CD8-positive, alpha-beta memory T cell (primary cell): Measurements from ENCODE around the gene HEXIM1. TPM values are rescaled to one million over a fixed set of nuclear protein-coding genes. Genes with fewer than 3 reads are reported as not detected.
"Not testable (repeated sequence)": the region's sequence is repeated elsewhere in the genome, so short reads cannot be mapped to it uniquely, and the experiment has no call there.

Experiments
- CTCF ChIA-PET: fragments of 350-600 bp; sonication (Branson Sonifier 250); formaldehyde crosslinking; loops from one replicate; lab custom pipeline; 2021; ENCODE audit warnings: antibody characterized with exemption; lab: Charles Lee
- POLR2A ChIA-PET: fragments of 350-600 bp; sonication (Branson Sonifier 250); formaldehyde crosslinking; loops from one replicate; lab custom pipeline; 2021; ENCODE audit warnings: antibody characterized with exemption; lab: Charles Lee
- DNase-seq, 5 donors: peaks; one replicate each; pipeline versions ENCODE4 v3.0.0 to v3.0.0-alpha.2; 2020 to 2022; ENCODE audit warnings: mixed read lengths in 1 of 5
- H3K27ac ChIP-seq: one replicate; pipeline ENCODE4 v1.7.0; 2013; ENCODE audit warnings: low read depth, mild to moderate bottlenecking, low read length, moderate library complexity
- H3K27me3 ChIP-seq: 2 replicates; pipeline ENCODE4 v1.7.0; 2013; ENCODE audit warnings: low read length, mild to moderate bottlenecking; ENCODE audit not compliant: insufficient read depth, poor library complexity, severe bottlenecking
- H3K36me3 ChIP-seq: 2 replicates; pipeline ENCODE4 v1.7.0; 2013; ENCODE audit warnings: mild to moderate bottlenecking, low read length, moderate library complexity; ENCODE audit not compliant: insufficient read depth
- H3K4me1 ChIP-seq: 2 replicates; pipeline ENCODE4 v1.7.0; 2013; ENCODE audit warnings: mild to moderate bottlenecking, low read length, moderate library complexity; ENCODE audit not compliant: insufficient read depth
- H3K4me3 ChIP-seq: 2 replicates; pipeline ENCODE4 v1.7.0; 2013; ENCODE audit warnings: mild to moderate bottlenecking, low read length
- H3K9me3 ChIP-seq: 2 replicates; pipeline ENCODE4 v1.7.0; 2013; ENCODE audit warnings: mild to moderate bottlenecking, low read length
- H3K27ac Mint-ChIP-seq, 8 donors: one replicate each; pipeline ENCODE4 v1.8.0; 2020 to 2021; ENCODE audit warnings: mixed read lengths in 8 of 8, mild to moderate bottlenecking in 6 of 8, inconsistent platforms in 3 of 8, moderate library complexity in 3 of 8
- H3K27me3 Mint-ChIP-seq, 2 donors: one replicate each; pipeline ENCODE4 v1.8.0; 2020 to 2021; ENCODE audit warnings: mixed read lengths in 2 of 2, mild to moderate bottlenecking in 1 of 2, moderate library complexity in 1 of 2
- H3K36me3 Mint-ChIP-seq, 3 donors: one replicate each; pipeline ENCODE4 v1.8.0; 2020 to 2021; ENCODE audit warnings: mixed read lengths in 3 of 3, inconsistent platforms in 1 of 3, mild to moderate bottlenecking in 1 of 3
- H3K4me1 Mint-ChIP-seq, 3 donors: one replicate each; pipeline ENCODE4 v1.8.0; 2020 to 2021; ENCODE audit warnings: mixed read lengths in 3 of 3, inconsistent platforms in 1 of 3, mild to moderate bottlenecking in 1 of 3
- H3K4me3 Mint-ChIP-seq, 7 donors: one replicate each; pipeline ENCODE4 v1.8.0; 2020 to 2021; ENCODE audit warnings: mixed read lengths in 7 of 7, mild to moderate bottlenecking in 6 of 7, moderate library complexity in 4 of 7, inconsistent platforms in 2 of 7
- H3K9me3 Mint-ChIP-seq, 5 donors: one replicate each; pipeline ENCODE4 v1.8.0; 2020 to 2022; ENCODE audit warnings: mixed read lengths in 5 of 5, mild to moderate bottlenecking in 3 of 5, moderate library complexity in 2 of 5, inconsistent platforms in 1 of 5
- polyA plus RNA-seq: library from polyadenylated mRNA; unstranded; fragments of 300-500 nt; fragmentation: Illumina TruSeq; gene quantifications from one replicate; pipeline ENCODE4 v1.2.3, GENCODE V29; 2021
- total RNA-seq, 2 experiments: library from RNA; stranded (reverse); gene quantifications; one replicate each; pipeline ENCODE4 v1.2.3, GENCODE V29; 2021

Gene HEXIM1
- total and polyA plus RNA-seq, 3 experiments from 2014 or later, result 5.6 to 51.1 (median 48.3) TPM

DNA sequence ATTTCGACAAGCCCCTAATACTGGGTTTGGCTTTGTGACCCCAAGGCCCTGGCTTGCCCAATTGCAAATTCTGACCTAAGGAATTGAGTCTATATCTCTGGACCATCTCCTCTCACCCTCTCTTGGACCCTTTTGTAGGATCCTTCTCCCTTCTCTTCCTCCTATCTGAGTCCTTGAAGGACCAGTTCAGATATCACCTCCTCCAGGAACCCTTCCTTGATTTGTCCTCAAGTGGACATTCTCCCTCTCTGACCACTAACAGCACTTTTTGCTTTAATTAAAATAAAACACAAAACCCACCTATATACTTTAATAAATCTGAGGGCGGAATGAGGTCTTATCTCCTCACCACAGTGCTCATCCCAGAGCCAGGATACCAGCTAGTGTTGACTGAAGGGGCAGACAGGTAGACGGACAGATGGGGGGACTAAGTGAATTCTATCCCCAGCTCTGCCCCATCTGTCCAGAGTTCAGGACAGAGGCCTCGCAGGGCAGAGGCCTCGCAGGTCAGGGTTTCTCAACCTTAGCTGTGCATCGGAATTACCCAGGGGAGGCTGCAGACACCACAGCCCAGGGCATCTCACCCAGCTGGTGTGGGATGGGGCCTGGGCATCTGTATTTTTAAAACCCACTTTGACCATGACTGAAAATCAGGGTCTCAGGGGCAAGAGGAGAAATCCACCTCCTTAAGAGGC, 25.1 kb upstream of the HEXIM1 start:
- no peaks in the 10 kb centered on the region for H3K36me3 Mint-ChIP-seq
- no peak overlapping the region for H3K4me3 Mint-ChIP-seq
- no peaks in the 10 kb centered on the region for H3K9me3 Mint-ChIP-seq
- DNase-seq, result no peak
- H3K27me3 ChIP-seq, result no peaks in the 10 kb centered on the region
- no peak overlapping the region for H3K4me3 ChIP-seq
- H3K27ac ChIP-seq, result no peak overlapping the region
- H3K36me3 ChIP-seq, result no peaks in the 10 kb centered on the region
- H3K4me1 Mint-ChIP-seq, result peaks cover 0 to 3% (median 0%) of the 10 kb centered on the region in 3 donors
- ChIA-PET POLR2A (no interaction called here), CTCF (interaction anchor here (1.9 kb wide), 1 partner anchor 12 kb away, joined by 10 read pairs; the partner anchor contains the start of gene ACBD4)
- H3K4me1 ChIP-seq, result no peaks in the 10 kb centered on the region
- peaks cover 0 to 3% of the 10 kb centered on the region in 2 donors for H3K27me3 Mint-ChIP-seq
- H3K27ac Mint-ChIP-seq, result peak overlapping the region in 2 of 8 donors; percentile 25 to 58
- H3K9me3 ChIP-seq, result no peaks in the 10 kb centered on the region

DNA sequence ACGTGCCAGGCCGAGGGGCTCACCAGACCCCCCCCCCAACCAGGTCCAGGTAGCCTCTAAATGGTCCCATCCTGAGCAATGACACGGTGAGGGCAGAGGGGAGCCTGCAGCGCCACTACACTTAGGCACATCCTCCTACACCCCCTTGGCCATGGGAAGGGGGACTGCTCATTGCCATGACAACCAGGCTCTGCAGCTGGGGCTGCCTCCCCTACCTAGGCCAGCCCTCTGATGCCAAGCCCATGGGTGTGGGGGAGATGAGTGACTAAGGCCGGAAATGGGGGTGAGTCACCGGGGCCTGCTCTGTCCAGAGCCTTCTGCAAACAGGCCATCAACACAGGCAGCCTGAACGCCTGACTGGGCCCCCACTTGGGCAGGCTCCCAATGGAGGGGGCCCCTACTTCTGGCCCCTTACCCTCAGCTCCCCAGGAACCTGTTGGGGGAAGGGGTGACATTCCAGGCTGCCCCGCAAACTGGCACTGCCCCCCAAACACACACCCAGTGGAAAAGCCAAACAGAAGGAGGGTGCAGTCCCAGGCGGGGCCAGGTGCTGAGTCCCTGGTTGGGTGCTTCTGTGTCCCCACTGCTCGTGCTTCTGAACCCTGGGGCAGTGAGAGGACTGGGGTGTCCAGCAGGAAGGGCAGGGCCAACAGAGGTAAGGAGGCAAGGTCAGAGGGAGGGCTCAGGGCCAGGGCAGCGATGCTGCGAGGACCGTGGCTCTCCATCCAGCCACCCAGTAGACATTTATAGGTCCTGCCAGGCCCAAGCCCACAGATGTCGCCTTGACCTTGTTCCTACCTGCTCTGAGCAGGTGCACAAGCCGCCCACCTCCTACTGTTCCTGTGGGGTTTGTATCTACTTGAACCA, 24.1 kb upstream of the HEXIM1 start:
- POLR2A ChIA-PET, result no interaction called here
- Histone ChIP-seq H3K27me3 (no peaks in the 10 kb centered on the region), H3K27ac (no peak overlapping the region), H3K36me3 (no peaks in the 10 kb centered on the region), H3K4me3 (no peak overlapping the region), H3K4me1 (no peaks in the 10 kb centered on the region), H3K9me3 (no peaks in the 10 kb centered on the region)
- no peaks in the 10 kb centered on the region for H3K9me3 Mint-ChIP-seq
- peak overlapping the region in 1 of 8 donors; percentile 55 for H3K27ac Mint-ChIP-seq
- DNase-seq, result peak in 1 of 5 donors; percentile 68
- no peaks in the 10 kb centered on the region for H3K27me3 Mint-ChIP-seq
- CTCF ChIA-PET, result interaction anchor here (0.5 to 1.9 kb wide), 2 partner anchors 11 to 61 kb away, joined by 4 to 10 read pairs; partner anchors contain the start of gene ACBD4
- H3K4me1 Mint-ChIP-seq, result peaks cover 0 to 3% (median 0%) of the 10 kb centered on the region in 3 donors
- H3K36me3 Mint-ChIP-seq, result no peaks in the 10 kb centered on the region
- H3K4me3 Mint-ChIP-seq, result no peak overlapping the region

DNA sequence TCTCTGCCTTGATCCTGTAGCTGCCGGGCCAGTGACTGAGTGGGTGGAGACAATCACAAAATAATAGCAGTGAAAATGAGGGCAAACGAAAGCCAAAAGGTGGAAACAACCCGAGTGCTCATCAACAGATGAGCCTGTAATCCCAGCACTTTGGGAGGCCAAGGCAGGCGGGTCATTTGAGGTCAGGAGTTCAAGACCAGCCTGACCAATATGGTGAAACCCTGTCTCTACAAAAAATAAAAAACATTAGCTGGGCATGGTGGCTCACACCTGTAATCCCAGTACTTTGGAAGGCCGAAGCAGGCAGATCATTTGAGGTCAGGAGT, 23.5 kb upstream of the HEXIM1 start:
- POLR2A ChIA-PET, H3K27ac ChIP-seq, H3K36me3 ChIP-seq, H3K27me3 Mint-ChIP-seq, H3K4me1 ChIP-seq, H3K27me3 ChIP-seq, H3K4me3 Mint-ChIP-seq, H3K4me1 Mint-ChIP-seq, H3K36me3 Mint-ChIP-seq, DNase-seq, H3K4me3 ChIP-seq, H3K9me3 Mint-ChIP-seq, H3K9me3 ChIP-seq: not testable (repeated sequence)
- peak overlapping the region in 1 of 8 donors; percentile 70 for H3K27ac Mint-ChIP-seq
- CTCF ChIA-PET, result interaction anchor here (1.3 to 1.9 kb wide), 2 partner anchors 11 to 73 kb away, joined by 3 to 10 read pairs; partner anchors contain the start of gene ACBD4

DNA sequence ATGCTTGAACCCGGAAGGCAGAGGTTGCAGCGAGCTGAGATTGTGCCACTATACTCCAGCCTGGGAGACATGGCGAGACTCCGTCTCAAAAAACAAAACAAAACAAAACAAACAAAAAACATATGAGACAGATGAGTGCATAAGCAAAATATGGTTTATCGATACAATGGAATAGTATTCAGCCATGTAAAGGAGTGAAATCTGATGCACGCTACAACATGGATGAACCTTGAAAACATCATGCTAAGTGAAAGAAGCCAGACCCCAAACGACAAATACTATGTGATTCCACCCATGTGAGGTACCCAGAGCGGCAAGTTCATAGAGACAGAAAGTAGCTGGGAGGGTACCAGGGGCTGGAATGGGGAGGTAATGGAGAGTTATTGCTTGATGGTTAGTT, 22.8 kb upstream of the HEXIM1 start:
- ChIA-PET POLR2A (no interaction called here), CTCF (interaction anchor here (1.3 kb wide), 2 partner anchors 10 to 72 kb away, joined by 3 to 7 read pairs; partner anchors contain the start of gene ACBD4)
- no peaks in the 10 kb centered on the region for H3K36me3 Mint-ChIP-seq
- H3K27ac Mint-ChIP-seq, result no peak overlapping the region
- Histone ChIP-seq H3K36me3 (no peaks in the 10 kb centered on the region), H3K4me3 (no peak overlapping the region), H3K27me3 (no peaks in the 10 kb centered on the region), H3K27ac (no peak overlapping the region), H3K4me1 (no peaks in the 10 kb centered on the region), H3K9me3 (no peaks in the 10 kb centered on the region)
- peak overlapping the region in 1 of 7 donors; percentile 64 for H3K4me3 Mint-ChIP-seq
- no peaks in the 10 kb centered on the region for H3K9me3 Mint-ChIP-seq
- peaks cover 0 to 3% (median 0%) of the 10 kb centered on the region in 3 donors for H3K4me1 Mint-ChIP-seq
- H3K27me3 Mint-ChIP-seq, result no peaks in the 10 kb centered on the region
- DNase-seq, result no peak

DNA sequence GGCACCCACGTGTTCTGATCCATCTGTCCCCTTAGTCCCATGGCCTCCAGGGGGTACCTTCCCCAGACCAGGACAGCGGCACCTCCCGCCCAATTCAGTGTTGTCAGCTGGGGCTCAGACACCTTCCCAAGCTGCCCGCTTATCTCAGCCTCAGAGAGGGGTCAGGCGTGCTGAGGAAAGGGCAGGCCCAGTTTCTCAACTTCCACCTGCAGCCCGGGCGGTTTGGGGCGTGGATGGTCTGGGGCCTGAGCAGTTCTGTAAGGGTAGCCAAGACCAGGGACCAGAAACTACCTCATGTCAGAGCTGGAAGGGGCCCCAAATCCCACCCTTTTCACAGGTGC, 21.1 kb upstream of the HEXIM1 start:
- no peaks in the 10 kb centered on the region for H3K9me3 Mint-ChIP-seq
- peaks cover 0 to 4% (median 3%) of the 10 kb centered on the region in 3 donors for H3K4me1 Mint-ChIP-seq
- Histone ChIP-seq H3K36me3 (no peaks in the 10 kb centered on the region), H3K4me1 (no peaks in the 10 kb centered on the region), H3K9me3 (no peaks in the 10 kb centered on the region), H3K27me3 (no peaks in the 10 kb centered on the region), H3K4me3 (no peak overlapping the region), H3K27ac (no peak overlapping the region)
- H3K4me3 Mint-ChIP-seq, result no peak overlapping the region
- H3K27ac Mint-ChIP-seq, result no peak overlapping the region
- ChIA-PET POLR2A (no interaction called here), CTCF (interaction anchor here (1.2 kb wide), 1 partner anchor 8 kb away, joined by 3 read pairs; the partner anchor contains the start of gene ACBD4)
- H3K36me3 Mint-ChIP-seq, result no peaks in the 10 kb centered on the region
- DNase-seq, result peak in 1 of 5 donors; percentile 43
- H3K27me3 Mint-ChIP-seq, result peaks cover 0 to 4% of the 10 kb centered on the region in 2 donors

DNA sequence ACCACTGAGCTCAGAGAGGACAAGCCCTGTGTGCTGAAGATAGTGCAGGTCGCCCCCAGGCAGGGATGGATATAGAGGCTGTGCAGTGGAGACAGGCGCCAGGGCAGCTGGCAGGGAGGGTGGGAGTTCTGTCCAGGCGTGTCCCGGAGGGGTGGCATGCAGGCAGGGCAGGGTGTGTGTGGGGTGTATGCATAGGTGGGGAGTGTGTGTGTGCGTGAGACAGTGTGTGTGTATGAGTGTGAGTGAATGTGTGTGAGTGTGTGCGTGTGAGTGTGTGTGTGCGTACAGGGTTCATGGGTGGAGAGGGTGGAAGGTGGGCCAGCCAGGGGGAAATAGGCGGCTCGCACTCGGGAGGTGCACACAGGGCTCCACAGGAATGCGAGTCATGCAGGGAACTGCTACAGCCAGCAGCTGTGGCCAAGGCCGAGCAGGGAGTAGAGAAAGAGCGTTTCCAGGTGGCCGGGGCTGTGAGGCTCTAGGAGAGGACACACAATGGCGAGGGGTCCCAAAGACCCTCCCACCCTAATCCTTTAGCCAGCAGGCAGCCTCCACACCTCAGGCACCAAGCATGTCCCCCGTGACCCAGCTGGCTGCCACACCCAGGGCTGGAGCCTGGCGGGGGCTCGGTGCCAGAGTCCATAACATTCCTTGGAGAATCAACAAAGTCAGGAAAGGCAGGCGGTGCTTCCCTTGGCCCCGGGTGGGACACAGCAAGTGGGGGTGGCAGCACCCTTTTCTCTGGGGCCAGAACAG, 20.6 kb upstream of the HEXIM1 start:
- H3K27ac ChIP-seq, result no peak overlapping the region
- no peak overlapping the region for H3K4me3 ChIP-seq
- POLR2A ChIA-PET, result no interaction called here
- DNase-seq, result no peak
- no peaks in the 10 kb centered on the region for H3K9me3 Mint-ChIP-seq
- H3K27ac Mint-ChIP-seq, result no peak overlapping the region
- H3K27me3 ChIP-seq, result no peaks in the 10 kb centered on the region
- no peaks in the 10 kb centered on the region for H3K36me3 ChIP-seq
- H3K4me1 Mint-ChIP-seq, result peaks cover 0 to 4% (median 3%) of the 10 kb centered on the region in 3 donors
- no peaks in the 10 kb centered on the region for H3K36me3 Mint-ChIP-seq
- CTCF ChIA-PET, result interaction anchor here (1.2 kb wide), 1 partner anchor 8 kb away, joined by 3 read pairs; the partner anchor contains the start of gene ACBD4
- no peaks in the 10 kb centered on the region for H3K9me3 ChIP-seq
- no peaks in the 10 kb centered on the region for H3K4me1 ChIP-seq
- H3K27me3 Mint-ChIP-seq, result peaks cover 0 to 4% of the 10 kb centered on the region in 2 donors
- no peak overlapping the region for H3K4me3 Mint-ChIP-seq

DNA sequence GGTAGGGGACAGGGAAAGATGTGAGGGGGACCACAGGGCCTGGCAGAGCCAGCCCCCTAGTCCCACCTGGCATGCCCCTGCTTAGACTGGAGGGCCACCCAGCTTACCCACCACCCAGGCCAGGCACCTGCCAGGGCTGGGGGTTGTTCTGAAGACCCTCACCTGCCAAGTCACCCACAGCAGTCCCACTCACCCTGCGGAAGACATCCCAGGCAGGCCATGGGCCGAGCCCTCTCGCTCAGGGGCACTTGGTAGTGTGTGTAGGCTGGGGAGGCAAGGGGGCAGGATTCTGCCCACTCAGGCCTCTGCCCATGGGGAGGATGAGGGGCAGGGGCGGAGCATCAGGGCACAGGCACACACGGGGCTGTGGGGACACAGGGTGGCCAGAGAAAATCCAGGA, 19.9 kb upstream of the HEXIM1 start:
- H3K4me3 ChIP-seq, result no peak overlapping the region
- Mint-ChIP-seq H3K27me3 (peaks cover 0 to 4% of the 10 kb centered on the region in 2 donors), H3K4me1 (peaks cover 0 to 9% (median under 1%) of the 10 kb centered on the region in 3 donors), H3K9me3 (no peaks in the 10 kb centered on the region), H3K36me3 (peaks cover 0 to 2% (median 0%) of the 10 kb centered on the region in 3 donors), H3K4me3 (no peak overlapping the region), H3K27ac (no peak overlapping the region)
- no peak for DNase-seq
- no peaks in the 10 kb centered on the region for H3K4me1 ChIP-seq
- no peaks in the 10 kb centered on the region for H3K36me3 ChIP-seq
- H3K27me3 ChIP-seq, result no peaks in the 10 kb centered on the region
- ChIA-PET POLR2A (no interaction called here), CTCF (no interaction called here)
- H3K27ac ChIP-seq, result no peak overlapping the region
- no peaks in the 10 kb centered on the region for H3K9me3 ChIP-seq
